GM18517 (cell line): ENCODE results near the gene ISG20L2.
"Not testable (repeated sequence)": the region's sequence is repeated elsewhere in the genome, so short reads cannot be mapped to it uniquely, and the experiment has no call there.

Experiments used
- ATAC-seq: cut with Tn5 transposase; IDR thresholded peaks from one replicate; pipeline ENCODE4 v1.9.1; 2021; ENCODE audit warnings: mild to moderate bottlenecking, moderate library complexity; ENCODE audit not compliant: unreplicated experiment

Gene ISG20L2

GRCh38 chr1:156728599-156729462 is at the start of gene ISG20L2:
TSS of gene ISG20L2 (minus strand) at chr1:156728766. CDS start at chr1:156727652, 1,114 bp downstream.
- peak; percentile 80 for ATAC-seq

GRCh38 chr1:156777573-156777972 is 49.0 kb upstream of the ISG20L2 start:
- no peak for ATAC-seq

GRCh38 chr1:156776942-156777341 is 48.4 kb upstream of the ISG20L2 start:
- ATAC-seq = no peak

GRCh38 chr1:156775799-156776198 is 47.2 kb upstream of the ISG20L2 start:
- ATAC-seq = no peak

- ATAC-seq = no peak
Measured at GRCh38 chr1:156773607-156774006, 45.0 kb upstream of the ISG20L2 start.

- no peak for ATAC-seq
Measured at GRCh38 chr1:156772728-156773497, 44.3 kb upstream of the ISG20L2 start.

- ATAC-seq = no peak
Measured at GRCh38 chr1:156772222-156772621, 43.7 kb upstream of the ISG20L2 start.

GRCh38 chr1:156768610-156769295 is 40.2 kb upstream of the ISG20L2 start:
- ATAC-seq = no peak

GRCh38 chr1:156767879-156768604 is 39.5 kb upstream of the ISG20L2 start:
- peak; percentile 3 for ATAC-seq

- ATAC-seq = peak; percentile 93
Measured at GRCh38 chr1:156767101-156767878, 38.7 kb upstream of the ISG20L2 start, which contains the start of gene PRCC. TSS of gene PRCC (plus strand) at chr1:156767535. CDS start at chr1:156767772, 237 bp downstream.

- ATAC-seq = peak; percentile 3
Measured at GRCh38 chr1:156766298-156767100, 37.9 kb upstream of the ISG20L2 start.

- ATAC-seq = no peak
Measured at GRCh38 chr1:156765666-156766065, 37.1 kb upstream of the ISG20L2 start.

- not testable (repeated sequence) for ATAC-seq
Measured at GRCh38 chr1:156765136-156765535, 36.6 kb upstream of the ISG20L2 start.

GRCh38 chr1:156760796-156761104 is 32.2 kb upstream of the ISG20L2 start:
- ATAC-seq = no peak

- no peak for ATAC-seq
Measured at GRCh38 chr1:156760092-156760795, 31.7 kb upstream of the ISG20L2 start.

GRCh38 chr1:156757572-156758253 is 29.1 kb upstream of the ISG20L2 start:
- not testable (repeated sequence) for ATAC-seq

GRCh38 chr1:156756355-156756754 is 27.8 kb upstream of the ISG20L2 start:
- ATAC-seq = no peak

GRCh38 chr1:156755527-156755950 is 27.0 kb upstream of the ISG20L2 start:
- ATAC-seq = no peak
